IMR-90 (cell line): ENCODE measurements around the gene IL4R.

Experiments
- FOS ChIP-seq: fragments of 150-350 bp; IDR thresholded peaks from 2 replicates; pipeline ENCODE4 v1.6.1; 2016; ENCODE audit warnings: low read depth, low read length
- MXI1 ChIP-seq: IDR thresholded peaks from 2 replicates; pipeline ENCODE4 v1.6.1; 2012; ENCODE audit warnings: low read depth, mild to moderate bottlenecking, low read length, moderate library complexity, borderline replicate concordance
- POLR2A ChIP-seq: IDR thresholded peaks from 2 replicates; pipeline ENCODE4 v1.6.1; 2012; ENCODE audit warnings: mild to moderate bottlenecking, low read depth, low read length
- RAD21 ChIP-seq: IDR thresholded peaks from 2 replicates; pipeline ENCODE4 v1.6.1; 2012; ENCODE audit warnings: low read length, improper control_type of control experiment
- RFX5 ChIP-seq: IDR thresholded peaks from 2 replicates; pipeline ENCODE4 v1.8.0; 2012; ENCODE audit warnings: low read depth, mild to moderate bottlenecking, low read length, moderate library complexity
- SMC3 ChIP-seq: fragments of 150-350 bp; IDR thresholded peaks from 2 replicates; pipeline ENCODE4 v1.6.1; 2016; ENCODE audit warnings: low read depth, mild to moderate bottlenecking, antibody characterized with exemption, low read length, moderate library complexity
- TF ChIP-seq, protein P1 (sequence below): conservative IDR thresholded peaks from 2 replicates; pipeline ENCODE4 v1.5.1; 2012; ENCODE audit warnings: mild to moderate bottlenecking, low read depth, low read length, improper control_type of control experiment

DNA sequence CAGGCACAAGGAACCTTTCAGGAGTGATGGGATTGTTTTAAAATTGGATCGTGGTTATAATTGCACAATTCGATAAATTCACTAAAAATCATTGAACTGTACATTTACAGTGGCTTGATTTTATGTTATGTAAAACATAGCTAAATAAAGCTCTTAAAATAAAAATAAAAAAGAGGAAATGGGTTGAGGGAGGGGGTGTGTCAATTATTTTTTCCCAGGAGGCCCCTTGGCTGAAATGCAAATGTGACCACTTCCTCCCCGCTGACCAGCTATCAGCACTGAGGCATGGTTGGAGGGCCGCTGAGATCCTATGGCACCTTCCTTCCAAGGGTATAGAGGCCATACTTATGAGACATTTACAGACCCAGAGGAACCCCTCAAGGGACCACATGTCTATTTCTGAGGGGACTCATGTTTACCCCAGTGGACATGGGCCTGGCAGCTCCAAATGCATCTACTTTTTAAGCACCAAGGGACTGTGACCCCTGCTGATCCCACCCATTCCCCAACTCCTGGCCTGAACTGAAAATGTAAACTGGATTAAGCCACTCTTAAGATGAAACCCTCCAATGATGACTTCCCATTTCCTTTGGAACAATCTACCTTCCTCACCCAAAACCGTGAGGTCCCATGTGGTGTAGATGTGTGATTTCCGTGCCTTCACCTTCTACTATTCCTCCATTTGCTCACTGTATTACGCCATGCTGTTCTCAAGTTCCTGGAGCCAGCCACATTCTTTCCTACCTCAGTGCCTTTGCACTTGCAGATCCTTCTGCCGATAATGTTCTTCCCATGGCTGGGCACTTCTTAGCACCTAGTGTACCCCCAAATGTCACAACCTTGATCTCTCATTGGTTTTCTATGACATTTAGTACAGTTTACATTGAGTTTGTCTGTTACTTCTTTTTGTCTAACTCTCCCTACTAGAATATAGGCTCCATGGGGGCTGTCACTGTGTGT is 85.4 kb downstream of the IL4R start:
- TF ChIP-seq POLR2A (no peak), RAD21 (no peak), FOS (no peak), MXI1 (no peak), SMC3 (no peak), RFX5 (no peak)
- TF ChIP-seq, protein P1, sequence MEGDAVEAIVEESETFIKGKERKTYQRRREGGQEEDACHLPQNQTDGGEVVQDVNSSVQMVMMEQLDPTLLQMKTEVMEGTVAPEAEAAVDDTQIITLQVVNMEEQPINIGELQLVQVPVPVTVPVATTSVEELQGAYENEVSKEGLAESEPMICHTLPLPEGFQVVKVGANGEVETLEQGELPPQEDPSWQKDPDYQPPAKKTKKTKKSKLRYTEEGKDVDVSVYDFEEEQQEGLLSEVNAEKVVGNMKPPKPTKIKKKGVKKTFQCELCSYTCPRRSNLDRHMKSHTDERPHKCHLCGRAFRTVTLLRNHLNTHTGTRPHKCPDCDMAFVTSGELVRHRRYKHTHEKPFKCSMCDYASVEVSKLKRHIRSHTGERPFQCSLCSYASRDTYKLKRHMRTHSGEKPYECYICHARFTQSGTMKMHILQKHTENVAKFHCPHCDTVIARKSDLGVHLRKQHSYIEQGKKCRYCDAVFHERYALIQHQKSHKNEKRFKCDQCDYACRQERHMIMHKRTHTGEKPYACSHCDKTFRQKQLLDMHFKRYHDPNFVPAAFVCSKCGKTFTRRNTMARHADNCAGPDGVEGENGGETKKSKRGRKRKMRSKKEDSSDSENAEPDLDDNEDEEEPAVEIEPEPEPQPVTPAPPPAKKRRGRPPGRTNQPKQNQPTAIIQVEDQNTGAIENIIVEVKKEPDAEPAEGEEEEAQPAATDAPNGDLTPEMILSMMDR: no peak
